ENCODE measurements around the gene ZBTB32.
"Not testable (repeated sequence)": the region's sequence is repeated elsewhere in the genome, so short reads cannot be mapped to it uniquely, and the experiment has no call there.

- not testable (repeated sequence) for TF ChIP-seq CTCF, POLR2A (IDR thresholded peaks at IDR 0.05)
Measured at GRCh38 chr19:35691106-35691505, 13.3 kb upstream of the ZBTB32 start.
